HL-60/S4 (cell line): ENCODE data around the gene DBR1.

Source experiments
- in situ Hi-C: fragments of 300-500 bp; cut with MboI; formaldehyde crosslinking; loops from 2 replicates; pipeline ENCODE4 v1.14.3; 2022; ENCODE audit warnings: low sequenced_read_pairs

DBR1 gene

GRCh38 chr3:138174421-138175131, at the start of gene DBR1:
Gene DBR1, minus strand, starts transcription at chr3:138174921. Its CDS starts 126 bp downstream, at chr3:138174795.
- in situ Hi-C loops = no loop called here

- in situ Hi-C loops = no loop called here
Observed at GRCh38 chr3:138222942-138223287, 48.2 kb upstream of the DBR1 start.

- in situ Hi-C loops = no loop called here
Observed at GRCh38 chr3:138222131-138222941, 47.6 kb upstream of the DBR1 start.

- in situ Hi-C loops = no loop called here
Observed at GRCh38 chr3:138220788-138221187, 46.1 kb upstream of the DBR1 start.

- in situ Hi-C loops = no loop called here
Observed at GRCh38 chr3:138220242-138220641, 45.5 kb upstream of the DBR1 start.

GRCh38 chr3:138219255-138219654, 44.5 kb upstream of the DBR1 start:
- in situ Hi-C loops = no loop called here

GRCh38 chr3:138213398-138214085, 38.8 kb upstream of the DBR1 start:
- in situ Hi-C loops = no loop called here

GRCh38 chr3:138210528-138210927, 35.8 kb upstream of the DBR1 start:
- in situ Hi-C loops = no loop called here

- in situ Hi-C loops = no loop called here
Observed at GRCh38 chr3:138206196-138206595, 31.5 kb upstream of the DBR1 start.

GRCh38 chr3:138205527-138205926, 30.8 kb upstream of the DBR1 start:
- in situ Hi-C loops = no loop called here

GRCh38 chr3:138203938-138204337, 29.2 kb upstream of the DBR1 start:
- in situ Hi-C loops = no loop called here

- in situ Hi-C loops = no loop called here
Observed at GRCh38 chr3:138202945-138203701, 28.4 kb upstream of the DBR1 start.

GRCh38 chr3:138200424-138200823, 25.7 kb upstream of the DBR1 start:
- in situ Hi-C loops = no loop called here

- in situ Hi-C loops = no loop called here
Observed at GRCh38 chr3:138199851-138200250, 25.1 kb upstream of the DBR1 start.

- in situ Hi-C loops = no loop called here
Observed at GRCh38 chr3:138197524-138197923, 22.8 kb upstream of the DBR1 start.

- in situ Hi-C loops = no loop called here
Observed at GRCh38 chr3:138197058-138197457, 22.3 kb upstream of the DBR1 start.

- in situ Hi-C loops = no loop called here
Observed at GRCh38 chr3:138196023-138196422, 21.3 kb upstream of the DBR1 start.

GRCh38 chr3:138195481-138195880, 20.8 kb upstream of the DBR1 start:
- in situ Hi-C loops = no loop called here

GRCh38 chr3:138188013-138188730, 13.5 kb upstream of the DBR1 start:
- in situ Hi-C loops = no loop called here

GRCh38 chr3:138187296-138188012, 12.7 kb upstream of the DBR1 start, which contains the start of gene ARMC8:
Gene ARMC8, plus strand, starts transcription at chr3:138187301. Its CDS starts 254 bp downstream, at chr3:138187555.
- in situ Hi-C loops = no loop called here
